ENCODE data around the gene SPATA31C2.
"Not testable (repeated sequence)": the region's sequence is repeated elsewhere in the genome, so short reads cannot be mapped to it uniquely, and the experiment has no call there.

The SPATA31C2 gene

GRCh38 chr9:88123413-88123812 lies 14.9 kb downstream of the SPATA31C2 start:
- DNase-seq (ENCODE audit: low read depth in 2 of 2) = not testable (repeated sequence)

GRCh38 chr9:88118121-88118520 lies 20.2 kb downstream of the SPATA31C2 start:
- DNase-seq (ENCODE audit: low read depth in 2 of 2) = not testable (repeated sequence)

- not testable (repeated sequence) for DNase-seq (ENCODE audit: low read depth in 2 of 2)
Observed at GRCh38 chr9:88114968-88115612, 23.2 kb downstream of the SPATA31C2 start.

DNA sequence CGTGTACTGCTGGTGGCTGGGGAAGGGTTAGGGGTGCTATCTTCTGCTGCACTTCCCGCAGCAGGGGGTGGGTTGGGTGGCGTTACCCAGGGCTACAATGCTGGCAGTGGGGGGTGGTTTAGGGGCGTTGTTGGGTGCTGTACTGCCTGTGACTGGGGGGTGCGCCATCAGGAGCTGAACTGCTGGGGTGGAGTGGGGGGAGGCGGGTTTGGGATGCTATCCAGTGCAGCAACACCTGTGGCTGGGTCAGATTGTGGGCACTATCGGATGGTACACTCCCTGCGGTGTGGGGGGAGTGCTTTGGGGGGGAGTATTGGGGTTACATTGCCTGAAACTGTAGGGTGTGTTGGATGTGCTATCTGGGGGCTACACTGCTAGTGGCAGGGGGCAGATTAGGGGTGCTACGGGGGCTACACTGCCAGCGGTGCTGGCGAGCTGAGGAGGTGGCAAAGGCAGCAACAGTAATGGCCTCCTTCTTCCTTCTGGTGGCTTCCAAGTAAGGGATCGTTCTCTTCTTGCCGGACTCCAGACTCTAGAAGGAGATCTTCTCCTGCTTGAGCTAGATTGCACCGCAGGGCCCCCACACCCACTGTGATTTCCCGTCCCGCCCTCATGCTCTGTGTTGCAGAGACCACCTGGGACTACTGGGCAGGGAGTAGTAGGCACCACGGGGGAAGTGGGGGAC lies 23.9 kb downstream of the SPATA31C2 start:
- DNase-seq (ENCODE audit: low read depth in 2 of 2) = not testable (repeated sequence)

DNA sequence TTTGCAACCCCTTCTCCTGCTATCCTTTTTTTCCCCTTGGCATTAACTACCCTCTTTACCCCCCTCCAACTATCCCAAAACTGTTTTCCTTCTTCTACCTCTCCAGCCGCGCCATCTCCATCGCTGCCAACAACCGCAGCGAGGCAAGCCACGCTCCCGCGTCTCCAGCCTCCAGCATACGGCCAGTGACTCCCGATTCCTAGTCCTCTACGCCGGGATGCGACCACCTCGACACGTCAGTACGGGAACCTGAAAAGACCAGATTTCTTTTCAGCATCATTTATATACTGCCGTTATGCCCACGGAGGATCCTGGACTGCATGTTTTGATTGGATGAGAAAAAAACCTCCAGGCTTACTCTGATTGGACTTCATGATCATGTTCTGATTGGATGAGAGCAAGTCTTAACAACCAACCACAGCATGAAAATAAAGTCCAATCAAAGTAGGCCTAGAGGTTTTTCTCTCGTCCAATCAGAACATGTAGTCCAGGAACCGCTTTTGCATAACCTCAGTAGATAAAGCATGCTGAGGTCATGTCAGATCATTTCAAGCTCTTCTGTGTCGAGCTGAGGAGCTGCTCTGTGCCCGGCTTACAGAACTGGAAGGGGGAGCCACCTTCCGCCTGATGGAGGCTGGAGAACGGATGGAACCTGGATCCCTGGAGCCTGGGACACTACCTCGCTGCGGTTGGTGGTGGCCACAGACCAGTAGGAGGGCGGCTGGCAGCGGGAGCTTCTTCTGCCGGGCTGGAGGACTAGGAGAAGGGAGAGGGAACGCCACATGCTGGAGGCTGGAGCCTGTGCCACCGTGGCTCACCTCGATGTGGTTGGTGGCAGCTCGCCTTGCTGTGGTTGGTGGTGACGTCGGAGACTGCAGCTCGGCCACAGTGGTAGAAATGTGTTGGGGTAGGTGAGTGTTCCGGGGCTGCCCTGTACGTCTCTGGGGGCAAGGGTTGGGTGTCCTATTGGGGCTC lies 24.8 kb downstream of the SPATA31C2 start:
- not testable (repeated sequence) for DNase-seq (ENCODE audit: low read depth in 2 of 2)

GRCh38 chr9:88110026-88110425 lies 28.2 kb downstream of the SPATA31C2 start:
- DNase-seq (ENCODE audit: low read depth in 2 of 2) = no peak

- DNase-seq (ENCODE audit: low read depth in 2 of 2) = no peak
Observed at GRCh38 chr9:88108779-88109178, 29.5 kb downstream of the SPATA31C2 start.

DNA sequence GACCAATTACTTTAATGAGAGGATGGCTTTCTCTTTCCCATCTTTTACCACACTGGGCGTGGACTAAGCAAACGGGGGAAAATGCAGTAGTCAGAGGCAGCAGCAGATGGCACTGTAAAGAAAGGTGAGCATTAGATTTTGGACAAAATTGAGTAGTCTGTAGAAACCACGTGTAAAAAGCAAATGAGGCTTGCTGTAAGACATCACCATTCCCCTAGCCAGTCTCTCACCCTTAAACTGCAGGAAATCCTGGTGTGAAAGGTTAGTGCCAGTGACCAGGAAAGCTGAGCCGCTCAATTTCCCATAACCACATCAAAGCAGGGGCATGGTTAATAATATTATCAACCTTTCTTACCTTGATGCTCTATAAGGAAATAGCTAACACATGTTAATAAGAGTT lies 31.8 kb downstream of the SPATA31C2 start:
- DNase-seq (ENCODE audit: low read depth in 2 of 2) = no peak

- DNase-seq (ENCODE audit: low read depth in 2 of 2) = no peak
Observed at GRCh38 chr9:88092797-88093331, 45.4 kb downstream of the SPATA31C2 start.

DNA sequence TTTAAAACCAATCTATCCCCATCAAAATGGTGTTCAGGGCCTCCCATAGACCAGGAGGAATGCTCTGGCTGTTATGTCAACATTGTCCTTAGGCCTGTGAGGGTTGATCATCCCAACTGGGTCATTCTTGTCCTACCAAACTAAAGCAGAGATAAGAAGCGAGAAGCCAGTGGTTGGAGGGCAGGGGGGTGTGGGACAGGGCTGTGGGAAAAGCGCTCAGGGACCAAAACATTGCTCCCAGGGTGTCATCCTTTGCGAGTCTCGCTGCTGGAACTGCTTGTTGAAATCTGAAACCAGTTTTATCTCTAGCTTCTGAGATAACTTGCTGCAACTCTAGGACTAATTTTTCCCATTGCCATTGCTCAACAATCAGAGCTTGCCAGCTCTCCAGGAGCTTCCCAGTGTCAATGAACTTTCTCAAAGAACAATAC lies 48.1 kb downstream of the SPATA31C2 start:
- DNase-seq (ENCODE audit: low read depth in 2 of 2) = no peak

DNA sequence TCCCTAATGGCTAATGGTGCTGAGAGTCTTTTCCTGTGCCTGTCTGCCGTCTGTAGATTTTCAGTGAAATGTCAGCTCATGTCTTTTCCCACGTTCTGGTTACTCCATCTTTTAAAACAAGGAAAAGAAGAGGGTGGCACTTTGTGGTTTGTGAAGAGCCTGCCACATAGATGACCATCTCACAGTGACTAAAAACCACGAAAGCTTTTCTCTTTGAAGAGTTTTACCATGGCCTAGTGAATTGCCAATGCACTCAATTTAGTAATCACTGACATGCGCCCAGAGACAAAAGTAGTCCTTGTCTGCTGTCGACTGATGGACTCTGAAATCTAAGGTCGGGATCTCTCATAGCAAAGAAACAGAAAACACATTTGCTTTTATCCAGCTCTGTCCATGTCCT lies 50.4 kb downstream of the SPATA31C2 start:
- no peak for DNase-seq (ENCODE audit: low read depth in 2 of 2)

DNA sequence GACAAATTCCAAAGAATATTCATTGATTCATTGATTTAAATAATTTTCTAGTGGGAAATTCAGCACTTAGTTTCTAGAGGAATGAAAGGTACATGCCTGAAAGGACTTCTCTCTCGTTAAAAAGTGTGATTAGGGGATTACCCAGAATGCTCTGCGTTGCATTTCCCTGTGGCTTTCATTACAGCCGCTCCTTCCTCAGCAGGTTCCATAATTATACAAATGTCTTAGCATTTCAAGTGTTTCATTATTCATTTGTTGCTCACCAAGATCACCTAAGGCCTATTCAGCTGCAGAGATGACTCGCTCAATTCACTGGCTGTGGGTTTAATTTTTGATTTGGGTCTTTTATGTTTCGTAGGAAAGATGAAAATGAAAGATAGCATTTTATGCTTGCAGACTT lies 52.8 kb downstream of the SPATA31C2 start:
- DNase-seq (ENCODE audit: low read depth in 2 of 2) = no peak

- no peak for DNase-seq (ENCODE audit: low read depth in 2 of 2)
Observed at GRCh38 chr9:88084357-88085183, 53.7 kb downstream of the SPATA31C2 start.

Data from stimulated activated CD4-positive, alpha-beta T cell treated with anti-CD3 and anti-CD28 coated beads, Interleukin-15, amount 100 ng/mL, for 48 hours (primary cell).